SU-DHL-6 (cell line): ENCODE data around the gene TMEM163.

Source experiments
- H2AFZ ChIP-seq: fragments of 200-600 bp; sonication (generic); 2 replicates; pipeline ENCODE4 v1.6.1; 2014; ENCODE audit warnings: low read depth, mild to moderate bottlenecking, moderate library complexity, mixed read lengths, antibody characterized with exemption, low read length; ENCODE audit not compliant: severe bottlenecking
- H3F3A ChIP-seq: fragments of 200-600 bp; shearing (Covaris generic); 2 replicates; pipeline ENCODE4 v1.6.0; 2016; ENCODE audit warnings: antibody characterized with exemption, mild to moderate bottlenecking; ENCODE audit not compliant: insufficient read depth
- H3K27ac ChIP-seq: fragments of 200-600 bp; sonication (generic); 2 replicates; pipeline ENCODE4 v1.5.1; 2016; ENCODE audit warnings: low read depth, mild to moderate bottlenecking, low read length, moderate library complexity, mixed read lengths
- H3K27me3 ChIP-seq: fragments of 200-600 bp; sonication (generic), shearing (Covaris generic); 2 replicates; pipeline ENCODE4 v1.6.0; 2014; ENCODE audit warnings: mild to moderate bottlenecking, low read length
- H3K36me3 ChIP-seq: fragments of 200-600 bp; sonication (generic); 2 replicates; pipeline ENCODE4 v1.6.1; 2014; ENCODE audit warnings: mild to moderate bottlenecking, low read length, mixed read lengths
- H3K4me2 ChIP-seq: fragments of 300-600, 200-600 bp; shearing (Covaris generic), sonication (generic); 2 replicates; pipeline ENCODE4 v1.6.0; 2014; ENCODE audit warnings: low read length, low read depth, mild to moderate bottlenecking; ENCODE audit not compliant: poor library complexity, severe bottlenecking
- H3K4me3 ChIP-seq: fragments of 200-600 bp; sonication (generic); 2 replicates; pipeline ENCODE4 v1.5.1; 2014; ENCODE audit warnings: antibody characterized with exemption, low read length, mild to moderate bottlenecking, mixed read lengths; ENCODE audit not compliant: insufficient read depth, poor library complexity, severe bottlenecking
- H3K79me2 ChIP-seq: fragments of 200-600 bp; sonication (generic); 2 replicates; pipeline ENCODE4 v1.6.1; 2014; ENCODE audit warnings: mild to moderate bottlenecking, low read length, moderate library complexity; ENCODE audit not compliant: insufficient read depth
- H3K9ac ChIP-seq: fragments of 200-600 bp; sonication (generic); 2 replicates; pipeline ENCODE4 v1.7.0; 2014; ENCODE audit warnings: mild to moderate bottlenecking, low read length
- H3K9me2 ChIP-seq: fragments of 200-600 bp; sonication (generic); replicated peaks from 2 replicates; pipeline ENCODE4 v1.6.1; 2014; ENCODE audit warnings: low read length; ENCODE audit not compliant: insufficient read depth
- H3K9me3 ChIP-seq: fragments of 200-600 bp; sonication (generic); 2 replicates; pipeline ENCODE4 v1.6.1; 2014; ENCODE audit warnings: low read length, mixed read lengths; ENCODE audit not compliant: insufficient read depth
- H4K20me1 ChIP-seq: fragments of 200-600 bp; sonication (generic); 2 replicates; pipeline ENCODE4 v1.6.1; 2014; ENCODE audit warnings: low read depth, mild to moderate bottlenecking, antibody characterized with exemption, low read length, moderate library complexity, mixed read lengths
- CTCF ChIP-seq: fragments of 200-600 bp; sonication (generic); IDR thresholded peaks from one replicate; pipeline ENCODE4 v1.5.1; 2017; ENCODE audit warnings: antibody characterized with exemption, mild to moderate bottlenecking, low read length, moderate library complexity; ENCODE audit not compliant: insufficient read depth, poor library complexity, severe bottlenecking
- EZH2phosphoT487 ChIP-seq: fragments of 200-600 bp; sonication (generic), shearing (Covaris generic); conservative IDR thresholded peaks from 2 replicates; pipeline ENCODE4 v1.6.1; 2018; ENCODE audit warnings: mild to moderate bottlenecking, antibody characterized with exemption, low read length, moderate library complexity, mixed read lengths

The TMEM163 gene

GRCh38 chr2:134667541-134667940, 51.3 kb downstream of the TMEM163 start:
- H3K9me3 ChIP-seq: no peaks in the 10 kb centered on the region
- H3K4me2 ChIP-seq: no peak overlapping the region
- H3K27ac ChIP-seq: no peak overlapping the region
- no peak for TF ChIP-seq EZH2phosphoT487
- TF ChIP-seq CTCF: no peak
- H3K79me2 ChIP-seq: no peaks in the 10 kb centered on the region
- no peaks in the 10 kb centered on the region for H4K20me1 ChIP-seq
- no peaks in the 10 kb centered on the region for H3K9me2 ChIP-seq
- H2AFZ ChIP-seq: no peak overlapping the region
- no peak overlapping the region for H3K4me3 ChIP-seq
- H3F3A ChIP-seq: no peaks in the 10 kb centered on the region
- H3K9ac ChIP-seq: no peak overlapping the region
- no peaks in the 10 kb centered on the region for H3K27me3 ChIP-seq
- H3K36me3 ChIP-seq: no peaks in the 10 kb centered on the region

GRCh38 chr2:134667081-134667480, 51.7 kb downstream of the TMEM163 start:
- no peak for TF ChIP-seq CTCF
- TF ChIP-seq EZH2phosphoT487: no peak
- Histone ChIP-seq H3F3A (no peaks in the 10 kb centered on the region), H4K20me1 (no peaks in the 10 kb centered on the region), H3K27me3 (no peaks in the 10 kb centered on the region), H3K9me3 (no peaks in the 10 kb centered on the region), H2AFZ (no peak overlapping the region), H3K4me2 (no peak overlapping the region), H3K36me3 (no peaks in the 10 kb centered on the region), H3K4me3 (no peak overlapping the region), H3K9me2 (no peaks in the 10 kb centered on the region), H3K79me2 (no peaks in the 10 kb centered on the region), H3K9ac (no peak overlapping the region), H3K27ac (no peak overlapping the region)

- Histone ChIP-seq H2AFZ (no peak overlapping the region), H3K27me3 (no peaks in the 10 kb centered on the region)
Measured at GRCh38 chr2:134665727-134666506, 52.9 kb downstream of the TMEM163 start.

More at GRCh38 chr2:134665727-134666506, 52.9 kb downstream of the TMEM163 start:
- no peaks in the 10 kb centered on the region for H3K79me2 ChIP-seq
- no peaks in the 10 kb centered on the region for H3K9me2 ChIP-seq
- no peak for TF ChIP-seq CTCF
- TF ChIP-seq EZH2phosphoT487: no peak
- H3K9me3 ChIP-seq: no peaks in the 10 kb centered on the region
- H3F3A ChIP-seq: no peaks in the 10 kb centered on the region
- H3K9ac ChIP-seq: no peak overlapping the region
- no peaks in the 10 kb centered on the region for H3K36me3 ChIP-seq
- no peaks in the 10 kb centered on the region for H4K20me1 ChIP-seq
- no peak overlapping the region for H3K4me3 ChIP-seq
- H3K27ac ChIP-seq: no peak overlapping the region
- no peak overlapping the region for H3K4me2 ChIP-seq
